ENCODE data around the gene GCK. TPM values are rescaled to one million over a fixed set of nuclear protein-coding genes. Genes with fewer than 3 reads are reported as not detected.

GCK gene
- total RNA-seq, 4 donors from 2014 or later, result not detected

DNA sequence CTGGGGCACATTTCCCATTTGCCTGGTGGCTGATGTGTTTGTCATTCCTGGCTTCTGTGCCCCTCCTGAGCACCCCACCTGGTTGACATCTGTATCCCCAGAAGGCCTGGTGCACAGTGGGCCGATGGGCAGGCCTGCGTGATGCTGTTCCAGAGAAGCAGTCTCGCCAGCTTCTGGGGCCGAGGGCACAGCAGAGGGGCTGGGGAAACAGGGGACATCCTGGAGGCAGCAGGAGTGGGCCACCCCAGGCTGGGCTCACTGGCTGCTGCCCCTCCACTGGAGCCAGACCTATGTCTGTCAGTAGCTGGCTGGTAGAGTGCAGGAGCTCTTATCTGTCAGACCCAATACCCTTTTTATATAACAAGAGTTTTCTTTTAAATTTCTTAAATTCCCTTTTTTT lies 47.2 kb downstream of the GCK start:
- Histone ChIP-seq H3K4me3 (no peak overlapping the region), H3K27ac (no peak overlapping the region), H3K27me3 (no peaks in the 10 kb centered on the region), H3K4me1 (peaks cover 0 to 15% (median 5%) of the 10 kb centered on the region in 4 donors), H3K36me3 (no peaks in the 10 kb centered on the region), H3K9me3 (no peaks in the 10 kb centered on the region)
- TF ChIP-seq, protein P1, sequence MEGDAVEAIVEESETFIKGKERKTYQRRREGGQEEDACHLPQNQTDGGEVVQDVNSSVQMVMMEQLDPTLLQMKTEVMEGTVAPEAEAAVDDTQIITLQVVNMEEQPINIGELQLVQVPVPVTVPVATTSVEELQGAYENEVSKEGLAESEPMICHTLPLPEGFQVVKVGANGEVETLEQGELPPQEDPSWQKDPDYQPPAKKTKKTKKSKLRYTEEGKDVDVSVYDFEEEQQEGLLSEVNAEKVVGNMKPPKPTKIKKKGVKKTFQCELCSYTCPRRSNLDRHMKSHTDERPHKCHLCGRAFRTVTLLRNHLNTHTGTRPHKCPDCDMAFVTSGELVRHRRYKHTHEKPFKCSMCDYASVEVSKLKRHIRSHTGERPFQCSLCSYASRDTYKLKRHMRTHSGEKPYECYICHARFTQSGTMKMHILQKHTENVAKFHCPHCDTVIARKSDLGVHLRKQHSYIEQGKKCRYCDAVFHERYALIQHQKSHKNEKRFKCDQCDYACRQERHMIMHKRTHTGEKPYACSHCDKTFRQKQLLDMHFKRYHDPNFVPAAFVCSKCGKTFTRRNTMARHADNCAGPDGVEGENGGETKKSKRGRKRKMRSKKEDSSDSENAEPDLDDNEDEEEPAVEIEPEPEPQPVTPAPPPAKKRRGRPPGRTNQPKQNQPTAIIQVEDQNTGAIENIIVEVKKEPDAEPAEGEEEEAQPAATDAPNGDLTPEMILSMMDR (IDR thresholded peaks at IDR 0.05), result no peak
- no peak for TF ChIP-seq POLR2A (IDR thresholded peaks at IDR 0.05)
- peak in 1 of 3 donors; percentile 23 for DNase-seq

DNA sequence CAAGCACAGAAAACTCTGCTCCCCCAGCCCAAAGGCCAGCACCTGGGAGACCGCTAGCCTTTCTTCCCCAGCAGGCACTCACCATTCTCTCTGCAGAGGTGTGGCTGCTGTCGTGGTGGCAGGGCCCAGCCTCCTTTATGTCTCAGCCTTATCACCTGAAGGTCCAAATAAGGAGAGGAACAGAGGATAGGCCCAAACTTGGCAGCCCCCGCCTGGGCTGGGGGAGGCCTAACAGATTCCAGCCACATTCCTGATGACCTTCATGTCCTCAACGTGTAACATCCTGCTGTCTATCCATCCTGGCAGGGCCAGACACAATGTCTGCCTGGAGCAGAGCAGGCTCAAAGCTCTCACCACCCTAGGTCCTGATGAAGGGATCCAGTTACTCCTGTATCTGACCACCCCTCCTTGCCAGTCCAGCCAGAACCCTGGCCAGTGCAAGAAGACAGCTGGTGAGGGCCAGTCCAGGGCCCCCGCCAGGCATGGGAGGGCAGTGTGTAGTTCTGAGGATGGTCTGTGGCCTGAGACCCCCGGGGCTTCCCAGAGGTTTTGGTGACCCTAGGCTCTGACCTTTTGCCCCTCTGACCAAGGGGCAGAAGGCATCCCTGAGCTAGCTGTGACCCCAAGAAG lies 47.9 kb downstream of the GCK start, which contains the start of gene MYL7:
MYL7 (minus strand) TSS at position 112 of the 630 bp plus-strand sequence; CDS start at position 85, 27 bp downstream.
- H3K9me3 ChIP-seq, result no peaks in the 10 kb centered on the region
- H3K36me3 ChIP-seq, result no peaks in the 10 kb centered on the region
- no peaks in the 10 kb centered on the region for H3K27me3 ChIP-seq
- no peak within 1 kb of the TSS for H3K27ac ChIP-seq
- H3K4me3 ChIP-seq, result no peak within 1 kb of the TSS
- peaks cover 0 to 10% (median 5%) of the 10 kb centered on the region in 4 donors for H3K4me1 ChIP-seq
- no peak for TF ChIP-seq POLR2A (IDR thresholded peaks at IDR 0.05)
- TF ChIP-seq, protein P1 (IDR thresholded peaks at IDR 0.05), result no peak
- DNase-seq, result peak in 1 of 3 donors; percentile 20

DNA sequence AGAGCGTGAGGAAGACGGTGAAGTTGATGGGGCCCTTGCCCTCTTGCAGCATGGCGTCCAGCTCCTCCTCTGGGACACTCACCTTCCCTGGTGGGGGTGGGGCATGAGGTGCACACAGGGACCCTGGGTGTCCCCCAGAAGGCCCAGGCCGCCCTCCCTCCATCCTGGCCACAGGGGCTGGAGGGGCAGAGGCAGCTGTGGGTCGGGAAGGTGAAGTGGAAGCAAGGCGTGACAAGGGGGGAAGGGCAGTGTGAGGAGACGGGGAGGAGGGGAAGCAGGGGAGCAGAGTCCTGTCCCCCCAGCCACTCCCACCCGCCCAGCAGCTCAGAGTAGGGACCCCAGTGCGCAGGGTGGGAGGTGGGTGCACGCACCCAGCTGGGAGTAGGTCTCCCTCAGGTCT lies 48.9 kb downstream of the GCK start:
- DNase-seq, result peak in 1 of 3 donors; percentile 36
- Histone ChIP-seq H3K27ac (no peak overlapping the region), H3K36me3 (no peaks in the 10 kb centered on the region), H3K4me3 (no peak overlapping the region), H3K4me1 (peaks cover 0 to under 1% (median under 1%) of the 10 kb centered on the region in 4 donors), H3K9me3 (no peaks in the 10 kb centered on the region), H3K27me3 (no peaks in the 10 kb centered on the region)
- TF ChIP-seq, protein P1 (IDR thresholded peaks at IDR 0.05), result no peak
- no peak for TF ChIP-seq POLR2A (IDR thresholded peaks at IDR 0.05)

DNA sequence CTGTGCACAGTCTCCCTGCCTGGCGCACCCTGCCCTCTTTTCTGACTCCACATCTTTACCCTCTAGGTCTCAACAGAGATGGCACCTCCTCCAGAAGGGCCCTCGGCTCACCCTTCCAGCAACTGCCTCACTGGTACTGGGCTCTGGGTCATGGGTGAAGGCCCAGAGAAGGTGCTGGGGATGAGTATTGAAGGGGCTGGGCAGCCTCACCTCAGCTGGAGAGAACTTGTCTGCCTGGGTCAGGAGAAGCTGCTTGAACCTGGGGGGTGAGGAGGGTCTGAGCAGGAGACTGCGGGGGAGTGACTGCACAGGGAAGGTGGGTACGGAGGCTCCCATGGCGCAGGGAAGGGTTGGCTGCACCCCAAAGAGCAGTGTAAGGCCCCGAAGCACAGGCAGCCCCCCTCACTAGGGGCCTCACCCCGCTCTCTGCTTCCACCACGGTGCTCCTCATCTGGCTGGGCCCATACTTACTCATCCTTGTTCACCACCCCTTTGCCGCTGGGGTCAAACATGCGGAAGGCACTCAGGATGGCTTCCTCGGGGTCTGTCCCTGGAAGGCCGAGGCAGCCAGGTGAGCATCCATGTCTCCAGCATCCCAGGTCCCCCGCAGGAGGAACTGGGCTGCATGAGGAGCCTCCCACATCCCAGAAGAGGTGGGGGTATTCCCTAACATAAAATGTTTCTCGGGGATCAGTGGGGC lies 49.8 kb downstream of the GCK start:
- DNase-seq, result no peak
- H3K27me3 ChIP-seq, result no peaks in the 10 kb centered on the region

DNA sequence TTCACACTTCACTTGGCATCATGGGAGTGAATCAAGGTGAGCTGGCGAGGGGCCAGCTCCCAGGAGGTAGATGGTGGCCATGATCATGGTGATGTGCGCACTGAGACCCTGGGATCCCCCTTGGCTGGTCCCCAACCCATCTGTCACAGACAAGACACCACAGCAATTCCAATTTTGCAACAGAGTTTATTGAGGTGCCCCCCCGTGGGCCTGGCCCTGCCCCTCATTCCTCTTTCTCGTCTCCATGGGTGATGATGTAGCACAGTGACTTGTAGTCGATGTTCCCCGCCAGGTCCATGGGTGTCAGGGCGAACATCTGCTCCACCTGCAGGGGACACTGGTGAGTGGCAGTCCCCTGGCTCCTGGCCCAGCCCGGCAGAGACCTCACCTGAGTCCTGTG lies 50.5 kb downstream of the GCK start:
- no peaks in the 10 kb centered on the region for H3K9me3 ChIP-seq
- no peaks in the 10 kb centered on the region for H3K4me1 ChIP-seq
- TF ChIP-seq POLR2A (IDR thresholded peaks at IDR 0.05), result no peak
- TF ChIP-seq, protein P1 (IDR thresholded peaks at IDR 0.05), result no peak
- no peak overlapping the region for H3K4me3 ChIP-seq
- H3K27me3 ChIP-seq, result no peaks in the 10 kb centered on the region
- no peak for DNase-seq
- H3K36me3 ChIP-seq, result no peaks in the 10 kb centered on the region
- no peak overlapping the region for H3K27ac ChIP-seq

More for the DNA sequence above, 49.8 kb downstream of the GCK start:
- Histone ChIP-seq H3K36me3 (no peaks in the 10 kb centered on the region), H3K4me3 (no peak overlapping the region), H3K27ac (no peak overlapping the region), H3K9me3 (no peaks in the 10 kb centered on the region), H3K4me1 (no peaks in the 10 kb centered on the region)
- TF ChIP-seq, protein P1 (IDR thresholded peaks at IDR 0.05), result no peak
- no peak for TF ChIP-seq POLR2A (IDR thresholded peaks at IDR 0.05)

All from Peyer's patch (tissue), 4 donors.